OCI-M2 (cell line): ENCODE results near the gene INO80E.

Experiments used
- DNase-seq: peaks from one replicate; lab custom pipeline; 2025; ENCODE audit not compliant: unreplicated experiment; lab: John Stamatoyannopoulos, UW

The INO80E gene

GRCh38 chr16:29991571-29991904 is 4.5 kb upstream of the INO80E start:
- DNase-seq: no peak

- DNase-seq: no peak
These were observed 3.6 kb upstream of the INO80E start for GRCh38 chr16:29992344-29992967.

- DNase-seq: no peak
These were observed 2.7 kb upstream of the INO80E start for GRCh38 chr16:29993191-29993902.

DNA sequence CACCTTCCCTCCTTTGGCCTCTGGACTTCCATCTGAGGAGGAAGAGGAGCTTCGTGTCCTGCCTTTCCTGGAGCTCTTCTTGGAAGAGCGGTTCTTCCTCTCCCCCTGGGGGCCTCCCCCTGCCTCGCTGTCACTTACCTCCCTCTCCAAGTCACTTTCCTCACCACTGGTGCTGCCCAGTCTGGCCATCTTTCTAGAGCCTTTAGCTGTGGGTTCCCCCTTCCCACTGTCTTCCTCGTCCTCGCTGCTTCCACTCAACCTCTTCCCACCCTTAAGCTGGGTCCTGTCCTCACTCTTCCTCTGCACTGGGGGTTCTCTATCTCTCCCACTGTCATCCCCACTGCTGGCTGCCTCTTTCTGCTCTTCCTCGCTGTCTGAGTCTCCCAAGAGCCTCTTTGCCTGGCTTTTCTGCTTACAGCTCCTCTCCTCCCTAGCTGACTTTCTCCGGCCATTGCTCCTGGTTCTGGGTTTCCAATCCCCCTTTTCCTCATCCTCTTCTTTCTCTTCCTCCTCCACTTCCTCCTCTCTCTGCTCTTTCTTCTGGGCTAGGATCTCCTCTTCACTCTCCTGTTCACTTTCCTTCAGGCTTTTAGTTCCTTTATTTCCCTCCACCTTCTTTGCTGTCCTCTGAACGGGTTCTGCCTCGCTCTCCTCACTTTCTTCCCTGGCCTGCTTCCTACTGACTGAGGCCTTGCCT is 2.0 kb upstream of the INO80E start:
- no peak for DNase-seq

- no peak for DNase-seq
These were observed 1.3 kb upstream of the INO80E start for GRCh38 chr16:29994600-29995323.

- no peak for DNase-seq
These were observed 624 bp upstream of the INO80E start, which contains the start of gene HIRIP3 for GRCh38 chr16:29995324-29995910. Gene HIRIP3 (minus strand): TSS chr16:29995617. CDS start chr16:29995605, 12 bp downstream.

DNA sequence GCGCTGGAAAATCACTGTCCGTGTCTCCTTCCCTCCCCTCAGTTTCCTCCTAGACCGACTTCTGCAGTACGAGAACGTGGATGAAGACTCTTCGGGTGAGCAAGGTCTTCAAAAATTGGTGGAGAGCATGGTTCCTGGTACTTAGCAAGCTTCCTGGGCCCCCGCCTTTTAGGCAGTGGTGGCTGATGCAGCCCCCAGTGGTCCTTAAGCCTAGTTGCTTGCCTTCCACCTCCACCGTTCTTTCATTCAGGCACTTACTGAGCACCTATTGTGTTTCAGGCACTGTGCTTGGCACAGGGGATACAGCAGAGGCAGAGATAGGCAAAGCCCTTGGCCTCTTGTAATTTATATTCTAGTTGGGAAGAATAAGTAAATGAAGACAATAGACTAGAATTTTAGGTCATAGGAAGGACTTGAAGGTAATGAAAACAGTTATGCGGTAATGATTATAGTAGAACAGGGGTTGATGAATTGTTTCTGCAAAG is 767 bp downstream of the INO80E start:
- DNase-seq: no peak

GRCh38 chr16:29999605-30000004 is 3.6 kb downstream of the INO80E start:
- DNase-seq: no peak

DNA sequence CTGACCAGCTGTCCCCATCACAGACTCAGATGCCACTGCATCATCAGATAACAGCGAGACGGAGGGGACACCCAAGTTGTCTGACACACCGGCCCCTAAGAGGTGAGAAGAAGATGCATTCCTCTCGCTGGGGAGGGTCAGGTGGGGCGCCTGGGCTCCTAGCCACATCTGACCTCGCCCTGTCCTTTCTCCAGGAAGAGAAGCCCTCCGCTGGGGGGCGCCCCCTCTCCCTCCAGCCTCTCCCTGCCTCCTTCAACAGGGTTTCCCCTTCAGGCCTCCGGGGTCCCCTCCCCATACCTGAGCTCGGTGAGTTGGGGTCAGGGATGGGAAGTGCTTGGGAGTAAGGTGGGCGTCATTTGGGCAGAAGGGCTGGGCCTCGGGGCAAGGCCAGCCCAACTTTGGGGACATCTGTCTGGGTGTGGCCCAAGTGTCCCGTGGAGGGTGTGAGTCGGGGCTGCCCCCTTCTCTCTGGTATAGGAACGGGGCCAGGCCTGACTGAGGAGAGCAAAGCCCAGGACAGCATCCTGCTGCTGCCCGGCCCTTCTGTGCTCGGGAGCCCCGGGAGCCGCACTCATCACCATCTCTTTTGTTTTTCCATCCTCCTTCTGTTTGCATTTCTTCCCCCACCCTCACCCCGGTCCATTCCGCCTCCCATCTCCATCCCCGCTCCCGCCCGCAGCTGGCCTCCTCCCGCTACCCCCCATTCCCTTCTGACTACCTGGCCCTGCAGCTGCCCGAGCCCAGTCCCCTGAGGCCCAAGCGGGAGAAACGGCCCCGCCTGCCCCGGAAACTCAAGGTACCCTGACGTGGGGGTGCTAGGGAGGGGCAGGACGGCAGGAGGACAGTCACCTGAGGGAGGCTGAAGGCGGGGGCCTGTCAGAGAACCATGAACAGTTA is 4.9 kb downstream of the INO80E start:
- no peak for DNase-seq

DNA sequence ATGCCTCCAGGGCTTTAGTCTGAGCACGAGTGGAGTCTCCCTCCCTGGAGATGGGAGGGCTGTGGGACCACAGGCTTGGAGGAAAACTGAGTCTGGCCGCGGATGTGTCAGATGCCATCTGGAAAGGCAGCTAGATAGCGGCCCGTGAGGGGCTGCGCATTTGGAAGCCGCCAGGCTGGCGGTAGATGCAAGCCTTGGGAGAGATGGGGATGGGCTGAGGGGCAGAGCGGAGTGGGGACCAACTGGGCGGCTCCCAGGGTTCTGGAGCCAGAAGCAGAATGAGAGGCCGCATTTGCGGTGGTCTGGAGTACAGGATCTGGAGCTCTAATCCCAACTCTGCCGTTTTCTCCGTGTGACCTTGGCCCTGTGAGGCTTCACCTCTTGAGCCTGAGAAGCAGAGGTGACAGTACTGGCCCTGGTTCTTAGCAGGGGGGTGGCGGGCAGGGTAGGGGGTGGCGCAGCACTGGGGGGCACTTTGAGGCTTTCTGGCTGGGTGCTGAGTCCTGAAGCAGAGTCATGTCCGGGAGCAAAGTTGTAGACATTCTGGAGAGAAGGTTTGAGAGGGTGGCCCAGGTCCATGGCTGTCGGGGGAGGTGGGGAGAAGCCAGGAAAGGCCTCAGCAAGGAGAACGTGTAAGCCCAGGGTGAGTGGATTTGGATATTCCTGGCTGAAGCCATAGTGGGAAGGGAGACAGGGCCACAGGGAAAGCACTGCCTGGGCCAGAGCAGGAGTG is 6.7 kb downstream of the INO80E start:
- no peak for DNase-seq

GRCh38 chr16:30003670-30004423 is 7.8 kb downstream of the INO80E start:
- DNase-seq: no peak

GRCh38 chr16:30004424-30004776 is 8.4 kb downstream of the INO80E start:
- no peak for DNase-seq

DNA sequence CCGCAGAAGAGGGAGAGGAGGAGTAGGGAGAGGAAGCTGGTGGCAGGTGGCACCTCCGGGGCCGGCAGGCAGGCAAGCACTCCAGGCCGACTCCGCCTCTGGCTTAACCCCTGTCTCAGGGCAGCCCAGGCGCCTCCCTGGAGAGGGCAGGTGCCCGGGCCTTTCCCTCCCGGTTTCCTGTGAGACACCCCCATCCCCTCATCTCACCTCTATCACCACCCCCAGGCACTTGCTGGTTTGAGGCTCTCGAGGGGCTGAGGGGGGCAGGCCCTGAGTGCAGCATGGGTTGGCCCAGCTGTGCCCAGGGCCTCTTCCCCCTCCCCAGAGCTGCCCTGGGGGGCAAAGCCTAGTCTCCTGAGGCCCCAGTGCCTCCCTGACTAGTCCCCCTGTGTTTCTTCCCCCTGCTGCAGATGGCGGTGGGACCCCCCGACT is 8.8 kb downstream of the INO80E start:
- DNase-seq: no peak

GRCh38 chr16:30005341-30006094 is 9.5 kb downstream of the INO80E start:
- no peak for DNase-seq

DNA sequence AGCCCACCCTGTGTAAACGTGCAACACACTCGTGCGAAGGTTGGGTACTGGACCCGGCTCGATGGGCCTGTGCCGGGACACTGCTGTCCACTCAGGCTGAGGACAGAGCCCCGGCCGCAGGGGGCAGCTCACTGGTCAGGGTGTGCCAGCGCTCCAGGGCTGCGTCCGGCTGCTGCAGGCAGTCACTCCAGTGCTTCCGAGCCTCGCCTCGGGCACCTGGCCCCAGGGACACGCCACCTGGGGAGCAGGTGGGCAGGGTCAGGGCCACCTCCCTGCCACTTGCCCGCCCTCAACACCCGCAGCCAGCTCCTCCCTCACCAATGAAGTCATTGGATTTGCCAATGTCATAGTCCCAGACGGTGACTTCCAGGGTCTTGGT is 10.0 kb downstream of the INO80E start:
- DNase-seq: no peak

DNA sequence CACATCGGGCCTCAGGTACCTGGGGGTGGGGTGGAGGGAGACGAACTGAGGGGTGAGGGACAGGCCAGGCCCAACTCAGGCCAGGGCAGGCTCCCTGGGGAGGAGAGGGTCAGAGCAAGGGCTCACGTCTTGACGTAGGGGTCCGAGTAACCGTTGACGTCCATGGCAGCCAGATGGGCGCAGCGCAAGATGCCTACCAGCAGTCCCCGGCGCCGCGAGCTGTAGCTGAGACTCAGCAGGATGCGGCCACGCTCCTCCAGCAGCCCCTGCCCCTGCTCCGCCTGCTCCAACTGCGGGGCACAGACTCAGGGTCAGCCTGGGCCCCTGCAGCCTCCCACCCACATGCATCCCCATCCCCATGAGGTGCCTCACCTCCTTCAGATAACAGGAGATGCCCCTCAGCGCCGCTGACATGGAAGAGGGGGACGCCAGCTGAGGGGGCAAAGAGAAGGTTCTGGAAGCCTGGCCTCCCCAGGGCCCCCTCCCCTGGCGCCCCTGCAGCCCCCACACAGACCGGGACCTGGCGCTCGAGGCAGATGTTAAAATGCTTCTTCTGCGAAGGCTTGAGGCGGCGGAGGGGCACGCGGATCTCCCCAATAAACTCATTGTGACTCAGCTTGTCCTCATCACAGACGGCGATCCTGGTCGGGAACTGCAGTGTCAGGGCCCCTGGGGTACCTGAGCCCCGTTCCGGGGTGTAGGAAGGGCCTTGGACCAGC is 10.8 kb downstream of the INO80E start:
- DNase-seq: no peak

DNA sequence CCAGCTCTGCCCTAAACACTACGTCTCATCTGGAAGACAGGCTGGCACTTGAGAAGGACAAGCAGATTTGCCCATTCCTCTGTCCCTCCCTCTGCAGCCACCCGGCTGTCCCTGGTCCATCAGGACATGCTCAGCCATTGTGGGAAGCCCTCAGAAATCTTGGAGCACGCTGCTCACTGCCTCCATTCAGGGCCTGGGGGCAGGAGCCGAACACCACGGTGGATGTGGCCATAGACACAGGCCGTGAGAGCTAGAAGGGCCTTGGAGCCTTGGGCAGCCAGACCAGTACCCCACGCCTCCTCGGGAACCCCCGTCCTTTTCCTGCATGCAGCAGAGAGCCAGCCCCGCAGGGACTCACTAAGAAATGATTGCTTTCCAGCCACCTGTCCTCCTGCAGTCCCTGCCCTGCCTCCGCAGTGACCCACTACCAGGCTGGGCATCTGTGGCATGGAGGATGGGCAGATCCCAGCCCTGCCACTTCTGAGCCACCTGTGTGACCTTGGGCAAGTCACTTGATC is 11.4 kb downstream of the INO80E start:
- no peak for DNase-seq
